ENCODE data around the gene CPVL. TPM values are rescaled to one million over a fixed set of nuclear protein-coding genes. Genes with fewer than 3 reads are reported as not detected.

Gene CPVL
- total RNA-seq, 1 donor from 2014 or later = 25.9 TPM

- no peak for DNase-seq (ENCODE audit: low read depth)
- Histone ChIP-seq H3K4me3 (ENCODE audit: low read depth, low read length) (no peak overlapping the region), H3K36me3 (ENCODE audit: control insufficient read depth, insufficient read depth, low read length) (no peaks in the 10 kb centered on the region), H3K27me3 (ENCODE audit: control insufficient read depth, insufficient read depth, low read length) (no peaks in the 10 kb centered on the region)
- TF ChIP-seq CTCF (IDR thresholded peaks at IDR 0.05; ENCODE audit: insufficient read depth, low read length, poor library complexity, severe bottlenecking) = no peak
Measured at GRCh38 chr7:28986765-28987110, 159.6 kb downstream of the CPVL start.

GRCh38 chr7:28986028-28986764, 160.1 kb downstream of the CPVL start:
- H3K27me3 ChIP-seq (ENCODE audit: control insufficient read depth, insufficient read depth, low read length) = no peaks in the 10 kb centered on the region
- TF ChIP-seq CTCF (IDR thresholded peaks at IDR 0.05; ENCODE audit: insufficient read depth, low read length, poor library complexity, severe bottlenecking) = no peak
- no peak overlapping the region for H3K4me3 ChIP-seq (ENCODE audit: low read depth, low read length)
- DNase-seq (ENCODE audit: low read depth) = no peak
- no peaks in the 10 kb centered on the region for H3K36me3 ChIP-seq (ENCODE audit: control insufficient read depth, insufficient read depth, low read length)

- TF ChIP-seq CTCF (IDR thresholded peaks at IDR 0.05; ENCODE audit: insufficient read depth, low read length, poor library complexity, severe bottlenecking) = no peak
- Histone ChIP-seq H3K27me3 (ENCODE audit: control insufficient read depth, insufficient read depth, low read length) (no peaks in the 10 kb centered on the region), H3K36me3 (ENCODE audit: control insufficient read depth, insufficient read depth, low read length) (no peaks in the 10 kb centered on the region), H3K4me3 (ENCODE audit: low read depth, low read length) (no peak overlapping the region)
- peak; percentile 49 for DNase-seq (ENCODE audit: low read depth)
Measured at GRCh38 chr7:28984631-28985030, 161.7 kb downstream of the CPVL start.

- Histone ChIP-seq H3K4me3 (ENCODE audit: low read depth, low read length) (no peak overlapping the region), H3K36me3 (ENCODE audit: control insufficient read depth, insufficient read depth, low read length) (no peaks in the 10 kb centered on the region), H3K27me3 (ENCODE audit: control insufficient read depth, insufficient read depth, low read length) (no peaks in the 10 kb centered on the region)
- DNase-seq (ENCODE audit: low read depth) = no peak
- no peak for TF ChIP-seq CTCF (IDR thresholded peaks at IDR 0.05; ENCODE audit: insufficient read depth, low read length, poor library complexity, severe bottlenecking)
Measured at GRCh38 chr7:28984217-28984616, 162.1 kb downstream of the CPVL start.

GRCh38 chr7:28983396-28984190, 162.7 kb downstream of the CPVL start:
- DNase-seq (ENCODE audit: low read depth) = no peak
- Histone ChIP-seq H3K27me3 (ENCODE audit: control insufficient read depth, insufficient read depth, low read length) (no peaks in the 10 kb centered on the region), H3K36me3 (ENCODE audit: control insufficient read depth, insufficient read depth, low read length) (no peaks in the 10 kb centered on the region), H3K4me3 (ENCODE audit: low read depth, low read length) (no peak overlapping the region)
- no peak for TF ChIP-seq CTCF (IDR thresholded peaks at IDR 0.05; ENCODE audit: insufficient read depth, low read length, poor library complexity, severe bottlenecking)

Data from kidney epithelial cell (primary cell).